AG10803 (cell line): ENCODE data around the gene PPT2.

Experiments used
- DNase-seq: peaks from one replicate; pipeline ENCODE4 v3.0.0; 2010; ENCODE audit warnings: low read depth
- H3K4me3 ChIP-seq: 2 replicates; pipeline ENCODE4 v1.5.1; 2011; ENCODE audit warnings: mild to moderate bottlenecking, low read length, control low read depth
- CTCF ChIP-seq: conservative IDR thresholded peaks from 2 replicates; pipeline ENCODE4 v1.5.1; 2011; ENCODE audit warnings: mild to moderate bottlenecking, low read length, control low read depth, inconsistent platforms

The PPT2 gene

DNA sequence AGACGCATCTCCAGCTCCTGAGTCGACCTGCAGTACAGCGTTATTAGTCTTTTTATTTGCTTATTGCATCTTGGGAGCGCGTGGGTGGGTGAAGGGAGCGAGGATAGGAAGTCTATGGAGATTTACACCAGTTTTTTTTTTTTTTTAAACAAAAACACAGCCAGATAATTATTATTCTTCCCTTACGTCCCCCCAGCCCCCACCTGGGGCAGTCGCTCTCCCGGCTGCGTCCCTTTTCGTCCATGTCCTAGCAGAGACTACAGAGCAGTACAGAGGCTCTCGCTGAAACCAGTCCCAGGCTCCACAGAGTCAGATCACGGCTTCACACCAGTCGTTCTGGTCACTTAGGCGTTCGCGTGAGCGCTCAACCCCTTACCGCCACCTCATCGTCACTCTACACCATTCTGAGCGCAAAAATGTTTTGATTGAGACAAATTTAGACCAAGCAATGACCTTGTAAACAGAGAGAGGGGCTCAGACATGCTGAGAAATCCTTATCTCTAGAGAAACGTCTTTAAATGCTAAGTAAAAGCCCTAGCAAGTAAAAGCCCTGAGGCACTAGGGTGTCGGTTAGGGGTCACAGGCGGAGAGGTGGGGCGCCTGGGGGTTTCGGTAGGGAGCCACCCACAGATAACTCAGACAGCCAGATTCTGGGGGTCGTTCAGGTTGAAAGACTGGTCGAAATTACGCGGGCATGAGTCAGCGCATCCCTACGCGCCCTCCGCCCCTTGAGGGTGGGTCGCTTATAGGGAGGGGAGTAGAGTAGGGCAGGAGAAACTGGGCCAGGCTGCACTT is 975 bp upstream of the PPT2 start:
- peak overlapping the region; percentile 94 for H3K4me3 ChIP-seq

GRCh38 chr6:32154514-32155161 is 697 bp downstream of the PPT2 start:
- peak; percentile 61 for TF ChIP-seq CTCF

More for the DNA sequence above, 975 bp upstream of the PPT2 start:
- no peak for TF ChIP-seq CTCF
- peak; percentile 18 for DNase-seq

GRCh38 chr6:32156891-32157290 is 3.0 kb downstream of the PPT2 start:
- no peak overlapping the region for H3K4me3 ChIP-seq
- TF ChIP-seq CTCF: no peak
- DNase-seq: no peak

More at GRCh38 chr6:32154514-32155161, 697 bp downstream of the PPT2 start:
- peak; percentile 58 for DNase-seq
- H3K4me3 ChIP-seq: peak overlapping the region; percentile 94

- H3K4me3 ChIP-seq: no peak overlapping the region
- no peak for DNase-seq
- no peak for TF ChIP-seq CTCF
Measured at GRCh38 chr6:32158052-32158451, 4.1 kb downstream of the PPT2 start.

- no peak overlapping the region for H3K4me3 ChIP-seq
- DNase-seq: no peak
- no peak for TF ChIP-seq CTCF
Measured at GRCh38 chr6:32163559-32164258, 9.8 kb downstream of the PPT2 start.

- no peak for TF ChIP-seq CTCF
- no peak within 1 kb of the TSS for H3K4me3 ChIP-seq
- DNase-seq: no peak
Measured at GRCh38 chr6:32164295-32164694, 10.4 kb downstream of the PPT2 start, which contains the start of gene EGFL8. TSS of gene EGFL8 (plus strand) at chr6:32164595. CDS start at chr6:32166166, 1,571 bp downstream.
